ENCODE data around the gene DISC1.
A peak's percentile ranks its signal among the peaks of the same experiment; 100 is the strongest.

Gene DISC1

DNA sequence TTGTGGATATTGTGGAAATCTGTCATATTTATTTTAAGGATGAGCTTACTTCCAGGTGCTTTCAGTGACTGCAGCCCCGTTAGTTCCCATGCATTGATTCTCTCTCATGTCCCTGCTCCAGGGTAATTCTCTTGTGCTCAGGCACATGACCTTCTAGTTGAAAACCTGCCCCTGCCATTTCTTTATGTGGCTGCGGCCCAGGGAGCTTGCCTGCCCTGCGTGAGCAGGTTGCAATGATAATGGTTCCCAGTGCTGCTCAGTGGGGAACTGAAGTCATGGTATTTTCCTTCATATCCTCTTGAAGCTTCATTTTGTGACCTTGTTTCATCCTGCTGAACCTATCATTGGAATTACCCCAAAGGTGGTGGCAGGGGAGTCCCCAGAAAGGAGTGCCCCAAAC is 229.8 kb downstream of the DISC1 start:
- no peak for DNase-seq (ENCODE audit: low spot score)

DNA sequence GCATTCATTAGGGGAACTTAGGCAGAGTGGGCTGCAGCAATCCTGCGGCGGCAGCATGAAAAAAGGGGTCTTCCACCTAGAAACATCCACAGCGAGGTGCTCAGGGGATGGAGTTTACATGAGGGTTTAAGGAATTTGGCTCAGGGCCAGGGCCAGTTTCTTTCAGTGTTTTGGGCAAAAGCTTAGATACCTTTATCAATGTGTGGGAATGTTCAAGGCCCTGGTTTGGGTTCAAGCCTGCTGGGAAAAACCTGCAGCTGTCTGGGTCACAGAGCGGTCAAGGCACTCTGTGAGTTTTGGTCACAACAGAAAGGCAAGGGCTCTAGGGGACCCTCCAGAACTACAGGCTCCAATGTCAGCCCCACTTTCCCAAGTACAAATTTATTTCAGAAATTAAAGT is 230.3 kb downstream of the DISC1 start:
- no peak for DNase-seq (ENCODE audit: low spot score)

DNA sequence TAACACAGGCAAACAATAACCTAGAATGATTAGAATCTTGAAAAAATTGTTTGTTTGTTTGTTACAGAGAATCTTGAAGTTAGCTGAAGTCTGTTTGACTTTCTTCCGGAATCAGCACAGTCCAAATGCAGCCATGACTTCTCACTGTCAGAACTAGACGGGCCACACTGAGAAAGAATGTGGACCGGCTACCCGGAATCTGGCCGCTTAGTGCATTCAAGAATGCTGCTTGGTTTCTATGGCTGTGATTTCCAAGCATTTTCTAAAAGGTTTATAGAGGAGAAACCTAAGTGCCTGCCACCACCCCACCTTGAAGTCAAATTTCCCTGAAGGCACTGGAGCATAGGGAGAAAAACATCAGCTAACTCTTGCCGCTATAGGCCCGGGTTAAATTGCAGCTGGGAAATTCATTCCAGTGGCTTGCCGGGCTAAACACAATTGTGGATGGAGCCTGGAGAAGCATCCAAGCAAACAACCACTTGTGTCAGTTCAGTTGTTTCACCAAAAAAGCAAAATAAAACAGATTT is 231.1 kb downstream of the DISC1 start:
- DNase-seq (ENCODE audit: low spot score) = no peak

DNA sequence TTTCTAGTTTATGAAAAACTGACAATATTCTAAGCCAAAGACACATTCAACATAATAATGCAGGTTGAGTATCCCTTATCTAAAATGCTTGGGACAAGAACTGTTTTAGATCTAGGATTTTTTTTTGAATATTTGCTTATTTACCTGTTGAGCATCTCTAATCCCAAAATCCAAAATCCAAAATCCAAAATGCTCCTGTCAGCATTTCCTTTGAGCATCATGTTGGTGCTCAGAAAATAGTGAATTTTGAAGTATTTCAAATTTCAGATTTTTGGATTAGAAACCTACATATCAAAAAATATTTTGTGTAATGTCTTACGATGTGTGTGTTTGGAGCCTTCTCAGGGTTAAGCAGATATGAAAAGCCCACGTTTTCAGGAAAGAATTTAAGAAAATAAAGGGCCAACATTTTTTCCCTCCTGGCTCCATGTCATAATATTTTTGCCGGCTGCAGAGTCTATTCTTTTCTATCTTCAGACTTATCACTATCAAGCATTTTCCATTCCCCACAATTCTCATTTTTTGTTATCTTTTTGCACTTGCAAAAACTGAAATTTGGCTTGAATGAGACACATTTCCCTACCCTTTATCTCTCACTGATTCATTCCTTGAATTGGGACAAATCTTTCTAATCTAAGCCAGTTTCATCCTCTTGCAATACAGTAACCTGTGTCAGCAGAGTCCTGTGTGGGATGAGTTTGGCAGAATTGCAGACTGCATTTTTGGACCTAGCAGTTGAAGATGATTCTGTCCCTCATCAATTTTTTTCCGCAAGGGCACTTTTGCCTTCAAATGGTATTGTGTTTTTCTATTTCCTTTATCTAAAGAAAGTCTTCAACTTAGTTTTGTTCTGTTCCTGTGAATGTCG is 233.9 kb downstream of the DISC1 start:
- DNase-seq (ENCODE audit: low spot score) = no peak

DNA sequence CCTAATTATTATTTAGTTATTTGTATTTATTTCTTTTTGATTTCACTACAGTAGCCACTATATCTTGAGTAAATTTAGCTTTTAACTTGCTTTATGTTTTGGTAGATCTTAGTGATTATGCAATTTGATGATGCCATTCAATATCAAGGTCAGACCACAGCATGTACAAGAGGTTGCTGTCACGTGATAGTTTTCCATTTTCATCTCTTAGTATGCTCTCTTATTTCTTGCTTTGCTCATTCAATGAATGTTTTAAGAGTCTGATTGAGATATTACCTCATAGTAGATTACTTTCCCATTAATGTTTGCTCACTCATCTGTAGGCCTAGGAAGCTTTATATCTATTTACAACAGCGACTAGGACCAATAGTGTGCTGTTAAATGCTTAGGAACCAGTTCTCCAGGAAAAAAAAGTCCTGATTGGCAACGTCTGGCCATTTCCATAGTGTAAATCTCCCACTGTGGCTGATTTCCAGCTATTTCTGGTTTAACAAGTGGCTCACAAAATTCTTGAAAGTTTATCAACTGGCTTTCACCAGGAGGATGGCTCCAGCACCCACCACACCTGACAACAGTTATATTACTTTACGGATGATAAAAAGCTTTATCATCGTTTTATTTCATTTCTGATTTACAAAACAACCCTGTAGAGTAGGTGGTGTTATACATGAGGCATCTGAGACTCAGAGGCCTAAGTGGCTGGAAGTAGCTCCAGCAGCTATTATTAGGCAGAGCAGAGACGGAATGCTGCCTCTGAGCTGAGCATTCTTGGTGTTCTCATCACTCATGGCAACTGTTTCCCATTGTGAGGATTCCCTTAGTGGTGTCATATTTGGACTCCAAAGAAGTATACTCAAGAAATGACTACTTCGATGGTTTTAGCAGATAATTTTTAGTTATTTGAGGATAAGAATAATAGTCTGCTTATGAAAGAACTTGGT is 235.2 kb downstream of the DISC1 start:
- DNase-seq (ENCODE audit: low spot score) = no peak

DNA sequence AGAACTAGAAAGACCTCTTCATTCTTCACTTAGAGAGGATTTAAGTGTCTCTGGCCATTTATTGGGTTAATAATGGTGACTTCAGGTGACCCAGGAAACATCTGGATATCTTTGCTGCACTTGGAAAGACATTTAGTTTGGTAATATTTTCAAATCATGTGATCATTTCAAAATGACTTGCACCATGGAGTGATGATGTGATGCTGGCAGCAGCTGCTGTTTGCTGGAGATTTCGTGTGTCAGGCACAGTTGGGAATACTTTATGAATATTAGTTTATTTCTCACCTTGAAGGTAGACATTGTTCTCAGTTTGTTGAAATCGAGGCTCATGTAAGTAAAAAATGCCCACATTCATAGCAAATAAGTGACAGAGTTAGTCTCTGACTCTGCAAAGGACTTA is 236.0 kb downstream of the DISC1 start:
- DNase-seq (ENCODE audit: low spot score) = no peak

DNA sequence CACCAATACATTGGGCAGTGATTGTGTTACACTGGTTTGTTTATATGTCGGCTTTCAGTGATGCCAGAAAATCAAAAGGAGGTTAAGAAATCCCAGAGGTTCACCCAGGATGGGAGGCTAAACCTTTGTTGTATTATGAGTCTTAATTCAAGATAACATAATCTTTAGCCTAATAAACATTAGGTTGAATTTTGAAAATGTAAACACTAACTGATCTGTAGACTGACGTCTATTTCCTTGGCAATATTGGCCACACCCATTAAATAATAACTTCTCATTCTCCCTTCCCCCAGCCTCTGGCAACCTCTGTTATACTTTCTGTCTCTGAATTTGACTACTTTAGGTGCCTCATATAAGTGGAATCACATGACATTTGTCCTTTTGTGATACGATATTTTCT is 238.7 kb downstream of the DISC1 start:
- DNase-seq (ENCODE audit: low spot score) = no peak

DNA sequence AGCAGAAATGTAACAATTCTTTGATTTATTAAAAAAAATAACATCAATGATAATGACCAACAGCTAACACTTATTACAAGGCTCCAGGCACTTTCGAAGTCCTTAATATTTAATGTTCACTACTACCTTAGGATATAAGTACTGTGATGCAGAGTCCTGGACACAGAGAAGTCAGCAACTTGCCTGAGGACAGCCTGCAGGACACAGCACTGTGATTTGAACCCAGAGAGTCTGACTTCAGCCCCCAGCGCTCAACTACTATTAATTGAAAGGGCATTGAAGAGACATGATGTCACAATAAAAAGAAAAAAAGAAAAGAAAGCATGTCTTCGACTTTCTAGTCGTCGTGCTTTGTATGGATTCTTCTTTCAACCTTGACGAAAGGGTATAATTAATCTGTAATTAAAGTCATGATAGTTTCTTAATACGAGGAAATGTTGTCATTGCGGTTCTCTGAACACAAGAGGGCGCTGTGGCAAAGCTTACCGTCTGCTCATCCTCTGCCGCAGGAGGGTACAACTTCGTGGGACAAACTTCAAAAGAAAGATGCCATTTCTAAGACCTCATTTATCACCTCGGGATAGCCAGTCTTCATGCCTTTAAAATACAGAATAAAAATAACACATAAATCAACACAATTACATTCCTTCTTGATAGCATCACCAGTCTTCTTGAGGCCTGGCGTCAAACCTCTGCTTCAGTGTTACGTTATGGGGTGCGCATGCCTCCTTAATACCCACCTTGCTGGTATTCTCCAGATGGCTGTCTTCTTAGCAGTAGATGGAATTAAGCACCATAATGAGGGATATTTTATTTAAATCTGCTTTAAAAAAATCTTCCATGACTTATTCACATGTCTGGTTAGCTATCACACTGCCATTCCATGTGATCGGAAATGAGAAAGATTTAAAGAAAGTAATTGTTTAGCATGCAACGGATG is 240.1 kb downstream of the DISC1 start:
- DNase-seq (ENCODE audit: low spot score) = peak; percentile 44

DNA sequence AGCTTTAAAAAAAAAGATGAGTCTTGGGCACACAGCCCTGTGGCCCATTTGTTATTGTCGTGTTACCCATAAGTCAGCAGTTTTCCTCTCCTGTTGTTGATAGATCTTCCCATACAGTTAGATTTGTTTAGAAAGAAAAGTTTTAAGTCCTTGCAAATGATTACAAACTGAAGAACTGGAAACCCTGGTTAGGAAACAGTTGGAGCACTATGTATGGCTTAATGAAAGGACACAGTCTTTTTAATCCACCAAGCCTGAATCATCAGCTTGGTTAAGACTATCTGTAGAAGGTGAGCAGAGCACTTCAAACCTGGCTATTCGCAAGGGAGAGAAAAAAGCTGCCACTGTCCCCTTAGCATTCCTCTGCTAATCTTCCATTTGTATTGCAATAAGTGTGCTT is 241.0 kb downstream of the DISC1 start:
- no peak for DNase-seq (ENCODE audit: low spot score)

DNA sequence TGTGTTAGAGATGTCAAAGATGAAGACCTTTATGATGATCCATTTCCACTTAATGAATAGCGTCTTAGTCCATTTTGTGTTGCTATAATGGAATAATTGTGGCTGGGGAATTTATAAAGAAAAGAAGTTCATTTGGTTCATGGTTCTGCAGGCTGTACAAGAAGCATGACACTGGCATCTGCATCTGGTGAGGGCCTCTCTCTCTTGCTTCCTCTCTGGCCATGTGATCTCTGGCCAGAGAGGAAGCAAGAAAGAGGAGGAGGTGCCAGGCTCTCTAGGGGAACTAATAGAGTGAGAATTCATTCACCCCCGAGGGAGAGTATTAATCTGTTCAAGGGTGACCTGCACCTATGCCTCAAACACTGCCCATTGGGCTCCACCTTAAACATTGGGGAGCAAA is 242.8 kb downstream of the DISC1 start:
- peak; percentile 12 for DNase-seq (ENCODE audit: low spot score)

DNA sequence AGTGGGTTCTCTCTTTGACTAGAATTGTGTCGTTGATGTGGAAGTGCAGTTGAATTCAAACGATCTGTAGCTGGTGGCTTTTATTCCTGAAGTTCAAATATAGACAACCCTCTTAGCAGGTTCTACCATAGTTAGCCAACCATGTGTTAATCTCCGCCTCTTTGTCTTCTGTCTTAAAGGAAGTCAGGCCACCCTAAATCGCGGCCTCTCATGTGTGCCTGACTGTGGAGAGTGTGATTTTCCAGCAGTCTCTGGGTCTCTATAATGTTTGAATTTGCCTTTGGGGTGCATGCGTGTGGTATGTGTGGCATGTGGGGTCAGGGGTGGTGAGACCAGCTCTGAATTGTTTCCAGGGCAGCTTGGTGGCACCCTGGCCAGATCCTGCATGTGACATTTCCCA is 244.9 kb downstream of the DISC1 start:
- DNase-seq (ENCODE audit: low spot score) = no peak

DNA sequence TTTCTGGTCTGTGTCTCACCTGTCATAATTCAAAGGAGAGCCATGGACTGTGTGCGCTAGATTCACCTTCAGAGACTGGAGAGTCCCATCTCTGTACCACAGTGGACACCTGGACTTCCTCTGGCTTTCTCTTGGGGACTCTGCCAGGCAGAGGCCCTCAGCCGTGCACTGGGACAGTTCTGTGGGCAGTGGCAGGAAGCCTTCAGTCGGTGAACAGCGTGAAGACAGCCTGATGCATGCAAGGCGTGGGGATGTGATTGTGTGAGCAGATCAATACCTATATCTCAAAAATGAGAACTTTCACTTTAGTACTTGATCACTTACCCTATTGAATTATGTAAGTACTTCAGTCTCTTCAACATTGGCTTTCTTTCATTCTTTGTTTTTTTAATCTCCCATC is 245.3 kb downstream of the DISC1 start:
- no peak for DNase-seq (ENCODE audit: low spot score)

DNA sequence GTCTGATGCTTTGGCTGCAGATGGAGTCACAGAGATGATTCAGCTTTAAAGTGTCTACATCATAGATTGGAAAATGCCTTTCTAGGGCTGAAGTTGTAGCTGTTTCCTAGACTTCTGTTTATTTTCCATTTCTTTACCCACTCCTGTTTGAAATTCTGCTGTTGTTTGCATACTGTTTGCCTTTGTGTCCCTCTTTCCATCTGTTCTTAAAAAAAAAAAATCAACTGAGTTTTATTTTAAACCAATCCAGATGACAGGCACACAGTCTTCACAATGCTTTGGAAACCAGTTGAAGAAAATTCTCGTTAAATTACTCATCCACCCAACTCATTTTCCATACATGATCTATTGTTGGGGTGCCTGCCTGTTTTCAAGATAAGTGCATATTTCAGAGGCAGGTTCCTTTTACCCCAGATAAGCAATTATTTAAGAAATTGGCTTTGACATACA is 245.9 kb downstream of the DISC1 start:
- no peak for DNase-seq (ENCODE audit: low spot score)

DNA sequence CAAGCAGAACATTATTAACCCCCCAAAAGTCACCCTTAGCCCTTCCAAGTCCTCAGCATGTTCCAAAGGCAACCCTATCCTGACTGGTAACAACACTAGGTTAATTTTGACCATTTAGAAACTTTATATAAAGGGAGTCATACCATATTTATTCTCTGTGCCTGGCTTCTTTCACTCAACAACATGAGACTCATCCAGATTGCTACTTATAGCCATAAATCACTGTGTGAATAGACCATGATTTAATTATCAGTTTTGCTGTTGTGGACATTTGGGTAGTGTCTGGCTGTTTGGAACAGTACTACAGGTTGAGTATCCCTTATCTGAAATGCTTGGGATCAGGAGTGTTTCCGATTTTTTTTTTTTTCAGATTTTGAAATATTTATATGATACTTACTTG is 252.1 kb downstream of the DISC1 start:
- DNase-seq (ENCODE audit: low spot score) = no peak

DNA sequence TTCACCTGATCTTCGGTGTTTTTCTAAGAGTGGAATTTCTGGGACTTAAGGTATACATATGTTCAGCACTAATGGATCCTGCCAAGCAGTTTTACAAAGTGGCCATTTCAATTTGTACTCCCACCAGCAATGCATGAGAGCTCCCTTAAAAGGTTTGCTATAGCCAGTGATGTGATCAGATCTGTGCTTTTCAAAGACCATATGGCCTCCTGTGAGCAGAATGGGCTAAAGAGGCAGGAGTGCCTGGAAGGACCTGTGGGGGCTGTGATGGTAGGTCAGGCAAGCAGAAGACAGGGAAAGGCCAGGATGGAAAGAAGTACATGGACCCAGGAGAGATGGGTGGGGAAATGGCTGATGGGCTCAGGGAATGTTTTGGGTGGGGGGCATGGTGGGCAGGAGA is 252.7 kb downstream of the DISC1 start:
- no peak for DNase-seq (ENCODE audit: low spot score)

DNA sequence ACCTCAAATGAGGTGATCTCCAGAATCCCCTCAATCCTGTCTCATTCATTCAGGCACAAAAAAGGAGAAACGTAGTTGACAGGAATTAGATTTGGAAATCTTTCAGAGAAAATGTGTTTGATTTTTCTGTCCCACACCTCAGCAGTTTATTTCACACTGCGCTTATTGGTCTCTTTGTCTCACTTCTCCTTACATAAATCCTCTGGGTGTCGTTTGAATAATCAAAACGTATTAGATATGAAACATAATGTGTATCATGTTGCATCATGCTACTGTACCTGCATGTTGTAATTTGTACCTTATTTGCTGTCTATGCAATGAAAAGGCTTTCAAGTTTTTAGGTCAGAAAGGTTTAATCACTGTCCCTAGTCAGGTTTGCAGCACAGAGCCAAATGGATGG is 255.7 kb downstream of the DISC1 start:
- DNase-seq (ENCODE audit: low spot score) = no peak

DNA sequence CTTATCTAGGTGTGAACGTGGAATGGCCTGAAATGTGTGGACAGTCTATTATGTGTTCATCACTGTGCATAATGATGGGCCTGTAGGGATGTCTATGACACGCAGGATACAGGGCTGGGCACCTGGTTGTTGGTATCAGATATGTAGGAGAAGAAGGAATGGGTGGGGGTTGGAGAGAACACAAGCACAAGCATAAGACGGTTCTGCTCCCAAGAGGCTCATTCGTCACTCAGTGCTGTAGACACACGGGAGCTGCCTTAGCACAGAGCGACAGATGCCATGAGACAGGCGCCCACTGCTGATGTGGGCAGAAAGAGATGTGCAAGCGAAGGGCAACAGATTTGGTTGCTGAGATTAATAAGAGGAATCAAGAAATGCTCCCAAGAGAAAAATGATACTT is 256.2 kb downstream of the DISC1 start:
- no peak for DNase-seq (ENCODE audit: low spot score)

DNA sequence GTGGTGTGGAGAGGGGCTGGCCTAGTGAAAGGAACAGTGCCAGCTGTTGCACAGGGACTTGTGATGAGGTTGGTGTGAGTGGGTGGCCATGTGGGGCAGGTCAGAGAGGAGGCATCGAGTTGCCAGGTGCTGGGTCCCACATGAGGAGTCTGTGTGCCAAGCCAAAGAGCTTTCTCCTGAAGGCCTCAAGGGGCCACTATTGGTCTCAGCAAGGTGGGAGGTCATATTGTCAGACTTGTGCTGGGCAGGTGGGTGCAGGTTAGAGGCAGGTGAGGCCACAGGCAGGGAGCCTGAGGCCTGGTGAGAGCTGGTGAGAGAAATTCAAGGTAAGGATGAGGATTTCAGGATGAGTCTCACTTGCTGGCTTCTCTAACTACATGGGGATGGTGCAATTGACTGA is 256.8 kb downstream of the DISC1 start:
- no peak for DNase-seq (ENCODE audit: low spot score)

DNA sequence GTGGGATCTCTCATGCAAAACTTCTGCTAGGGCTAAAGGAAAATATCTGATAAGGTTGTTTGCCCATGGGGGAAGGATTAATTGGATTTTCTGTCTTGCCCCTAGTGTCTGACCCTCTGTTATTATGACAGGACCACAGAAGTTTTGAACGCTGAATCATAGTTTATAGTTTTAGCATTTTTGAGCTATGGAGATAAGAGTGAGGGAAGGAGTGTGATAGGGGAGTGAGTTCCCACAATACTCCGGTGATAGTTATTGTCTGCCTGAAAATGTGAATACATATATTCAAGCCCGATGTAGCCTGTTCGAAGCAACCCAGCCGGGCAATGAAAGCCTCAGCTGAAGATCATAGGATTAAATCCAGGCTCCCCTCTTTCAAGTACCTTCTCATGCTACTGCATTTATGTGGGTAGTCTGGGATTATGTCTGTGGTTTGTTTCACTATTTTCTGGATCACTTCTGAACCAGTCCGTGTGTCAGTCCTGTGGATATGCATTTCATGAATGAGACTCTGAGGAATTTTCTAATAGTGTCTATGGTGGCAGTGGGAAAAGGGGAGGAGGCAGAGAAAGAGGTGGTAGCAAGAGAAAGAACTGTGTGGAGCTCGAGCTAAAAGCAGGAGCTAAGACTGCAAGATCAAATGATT is 258.7 kb downstream of the DISC1 start:
- no peak for DNase-seq (ENCODE audit: low spot score)

DNA sequence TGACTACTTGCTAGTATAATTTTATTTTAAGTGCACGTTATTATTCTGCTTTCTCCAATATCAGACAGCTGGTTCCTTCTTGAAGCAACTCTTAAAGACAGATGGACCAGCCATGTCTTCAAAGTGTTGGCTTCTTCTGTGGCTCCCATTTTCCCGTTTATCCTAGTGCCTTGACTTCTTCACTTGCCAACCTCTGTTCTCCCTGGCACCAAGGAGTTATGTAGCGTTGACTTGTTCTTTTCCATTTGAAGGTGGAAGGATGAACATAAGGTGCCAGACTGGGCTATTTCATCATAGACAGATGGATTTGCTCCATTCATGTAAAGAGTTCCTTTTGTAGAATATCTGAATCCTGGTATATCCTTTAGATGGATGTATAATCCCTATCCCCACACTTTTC is 260.6 kb downstream of the DISC1 start:
- no peak for DNase-seq (ENCODE audit: low spot score)

DNA sequence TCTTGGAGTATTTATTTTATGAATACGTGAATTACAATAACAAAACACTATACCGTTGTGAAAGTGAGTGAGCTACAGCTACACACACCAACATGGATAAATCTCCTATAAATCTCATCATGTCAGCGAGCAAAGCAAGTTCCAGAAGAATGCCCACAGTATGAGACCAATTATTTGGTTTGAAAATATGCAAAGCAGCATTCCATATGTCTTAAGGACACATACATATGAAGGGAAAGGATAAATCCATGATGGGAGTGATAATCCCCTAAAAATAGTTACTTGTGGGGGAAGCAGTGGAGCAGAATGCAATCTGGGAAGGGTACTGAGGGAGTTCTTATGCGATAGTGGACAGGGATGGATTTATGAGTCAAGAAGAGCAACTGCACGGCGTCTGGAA is 261.3 kb downstream of the DISC1 start:
- no peak for DNase-seq (ENCODE audit: low spot score)

All from putamen (tissue), 1 donor.